GM18499 (cell line): ENCODE measurements around the gene TAF1B.

ENCODE experiments used
- ATAC-seq: cut with Tn5 transposase; IDR thresholded peaks from one replicate; pipeline ENCODE4 v1.9.1; 2021; ENCODE audit warnings: moderate number of reproducible peaks; ENCODE audit not compliant: insufficient read depth, unreplicated experiment

TAF1B gene

GRCh38 chr2:9807555-9808305 lies 35.5 kb upstream of the TAF1B start:
- ATAC-seq: no peak

- ATAC-seq: no peak
These were observed 34.8 kb upstream of the TAF1B start for GRCh38 chr2:9808334-9809063.

DNA sequence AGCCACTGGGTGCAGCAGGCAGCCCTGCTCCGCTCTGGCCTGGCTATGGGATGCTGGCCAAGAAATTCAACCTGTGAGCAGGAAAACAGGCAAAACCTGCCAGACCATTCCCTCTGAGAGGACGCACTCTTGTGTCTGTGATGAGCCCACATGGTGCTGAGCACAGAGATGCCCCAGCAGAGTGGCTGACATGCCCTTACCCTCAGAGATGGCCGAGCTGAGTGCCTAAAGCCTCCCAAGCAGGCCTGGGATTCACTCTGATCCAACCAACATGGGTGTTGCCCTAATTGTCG lies 34.3 kb upstream of the TAF1B start:
- ATAC-seq: no peak

DNA sequence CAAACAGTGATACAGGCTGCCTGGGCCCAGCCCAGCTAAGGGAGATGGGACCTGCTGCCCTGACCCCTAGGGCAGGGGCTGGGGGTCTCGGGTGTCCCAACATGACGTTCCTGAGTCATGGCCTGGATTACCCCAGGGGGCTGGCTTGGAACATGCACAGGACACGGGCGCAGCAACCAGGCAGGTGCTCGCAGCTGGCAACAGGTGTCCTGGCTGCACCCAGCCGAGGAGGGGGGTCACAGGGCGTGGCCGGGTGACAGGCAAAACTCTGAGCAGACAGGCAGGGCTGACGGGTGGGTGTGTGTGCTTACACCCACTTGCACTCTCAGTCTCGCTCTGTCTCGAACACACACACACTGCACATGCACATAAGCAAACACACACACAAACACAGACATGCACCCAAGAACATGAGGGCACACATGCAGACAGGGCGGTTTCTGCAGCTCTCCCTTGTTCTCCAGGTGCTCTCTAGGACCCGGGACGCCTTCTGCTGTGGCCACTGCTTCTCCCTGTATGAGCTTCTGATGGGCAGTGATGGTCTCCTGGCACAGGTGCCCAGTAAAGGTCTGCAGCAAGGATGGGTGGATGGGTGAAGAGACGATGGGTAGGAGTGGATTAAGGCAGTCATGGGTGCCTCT lies 33.7 kb upstream of the TAF1B start:
- ATAC-seq: no peak

DNA sequence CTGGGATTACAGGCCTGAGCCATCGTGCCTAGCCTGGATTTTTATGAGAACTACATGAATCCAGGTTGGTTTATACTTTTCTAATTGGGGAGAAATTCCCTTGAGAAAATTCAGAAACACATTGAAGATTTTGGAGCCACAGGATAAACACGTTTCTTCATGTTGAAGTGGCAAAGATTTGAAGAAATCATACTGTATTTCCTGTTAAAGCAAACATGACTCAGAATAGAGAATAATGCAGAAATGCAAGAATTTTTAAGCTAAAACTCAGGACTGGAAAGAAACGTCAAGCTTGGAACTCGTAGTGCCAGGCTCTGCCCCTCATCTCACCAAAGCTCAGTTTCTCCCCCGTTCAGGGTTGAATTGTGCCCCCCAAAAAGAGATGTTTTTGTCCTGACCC lies 32.1 kb upstream of the TAF1B start:
- no peak for ATAC-seq

DNA sequence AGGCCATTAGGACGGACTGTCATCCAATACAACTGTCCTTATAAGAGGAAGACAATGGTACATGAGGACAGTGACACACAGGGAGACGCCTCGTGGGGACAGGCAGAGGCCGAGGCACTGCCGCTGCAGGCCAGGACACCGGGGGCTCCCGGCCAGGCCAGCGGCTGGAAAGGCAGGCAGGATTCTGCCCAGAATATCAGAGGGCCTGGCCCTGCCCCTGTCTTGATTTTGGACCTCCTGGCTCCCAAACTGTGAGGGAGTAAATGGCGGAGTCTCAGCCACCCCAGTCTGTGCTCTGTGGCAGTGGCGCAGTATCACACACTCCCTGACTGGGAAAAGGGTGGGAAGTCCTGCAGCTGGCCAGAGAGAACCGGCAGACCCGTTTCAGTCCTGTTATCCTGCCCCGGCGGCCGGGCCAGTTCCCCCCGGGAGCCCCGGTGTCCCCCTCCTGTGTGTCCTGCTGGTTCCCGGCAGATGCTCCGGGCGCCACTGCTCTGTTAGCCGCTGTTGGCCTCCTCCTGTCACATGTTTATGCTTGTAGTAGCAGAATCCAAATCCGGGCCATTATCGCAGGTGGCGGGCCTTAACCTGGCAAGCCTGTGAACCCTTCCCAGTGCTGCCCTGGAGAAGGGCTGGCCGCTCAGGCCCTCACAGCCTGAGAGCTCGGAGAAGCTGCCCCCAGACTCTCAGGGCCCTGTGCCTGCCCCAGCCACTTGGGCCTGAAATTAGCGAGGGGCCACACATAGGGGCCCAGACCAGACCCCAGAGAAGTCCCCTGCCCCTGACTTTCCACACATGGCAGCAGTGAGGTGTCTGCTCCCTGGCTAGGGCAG lies 31.4 kb upstream of the TAF1B start:
- ATAC-seq: no peak

DNA sequence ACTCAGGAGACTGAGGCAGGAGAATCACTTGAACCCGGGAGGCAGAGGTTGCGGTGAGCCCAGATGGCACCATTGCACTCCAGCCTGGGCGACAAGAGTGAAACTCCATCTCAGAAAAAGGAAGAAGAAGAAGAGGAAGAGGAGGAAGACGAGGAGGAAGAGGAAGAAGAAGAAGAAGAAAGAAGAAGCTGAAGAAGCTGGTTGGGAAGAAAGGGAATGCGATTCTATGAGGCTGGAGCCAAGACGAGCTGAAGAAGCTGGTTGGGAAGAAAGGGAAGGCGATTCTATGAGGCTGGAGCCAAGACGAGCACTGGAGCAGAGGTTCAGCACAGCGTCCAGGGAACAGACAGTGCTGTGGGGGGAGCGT lies 30.3 kb upstream of the TAF1B start:
- ATAC-seq: no peak

- ATAC-seq: no peak
These were observed 29.8 kb upstream of the TAF1B start for GRCh38 chr2:9813312-9814128.

GRCh38 chr2:9814129-9814868 lies 29.0 kb upstream of the TAF1B start:
- no peak for ATAC-seq

- no peak for ATAC-seq
These were observed 28.2 kb upstream of the TAF1B start for GRCh38 chr2:9815076-9815475.

DNA sequence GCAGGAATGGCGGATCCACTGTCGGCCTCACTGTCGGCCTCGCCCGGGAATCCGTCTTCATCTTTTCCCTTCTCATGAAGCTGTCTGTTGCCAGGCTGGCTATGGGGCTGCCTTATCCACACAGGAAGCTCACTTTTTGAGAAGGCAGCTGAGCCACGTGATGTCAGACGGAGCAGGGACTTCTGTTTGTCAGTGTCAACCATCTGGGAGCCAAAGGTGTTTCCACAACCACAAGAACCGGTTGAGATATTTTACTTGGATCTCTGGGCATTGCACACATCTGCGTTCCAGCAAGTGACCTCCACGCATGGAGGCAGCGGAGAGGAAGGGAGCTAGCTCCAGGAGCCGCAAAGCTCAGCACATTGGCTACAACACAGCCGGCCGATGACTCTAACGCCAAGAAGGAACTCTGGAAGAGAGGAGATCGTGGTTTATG lies 27.4 kb upstream of the TAF1B start:
- no peak for ATAC-seq

GRCh38 chr2:9818097-9818496 lies 25.2 kb upstream of the TAF1B start:
- ATAC-seq: no peak

GRCh38 chr2:9819551-9819950 lies 23.7 kb upstream of the TAF1B start:
- no peak for ATAC-seq

DNA sequence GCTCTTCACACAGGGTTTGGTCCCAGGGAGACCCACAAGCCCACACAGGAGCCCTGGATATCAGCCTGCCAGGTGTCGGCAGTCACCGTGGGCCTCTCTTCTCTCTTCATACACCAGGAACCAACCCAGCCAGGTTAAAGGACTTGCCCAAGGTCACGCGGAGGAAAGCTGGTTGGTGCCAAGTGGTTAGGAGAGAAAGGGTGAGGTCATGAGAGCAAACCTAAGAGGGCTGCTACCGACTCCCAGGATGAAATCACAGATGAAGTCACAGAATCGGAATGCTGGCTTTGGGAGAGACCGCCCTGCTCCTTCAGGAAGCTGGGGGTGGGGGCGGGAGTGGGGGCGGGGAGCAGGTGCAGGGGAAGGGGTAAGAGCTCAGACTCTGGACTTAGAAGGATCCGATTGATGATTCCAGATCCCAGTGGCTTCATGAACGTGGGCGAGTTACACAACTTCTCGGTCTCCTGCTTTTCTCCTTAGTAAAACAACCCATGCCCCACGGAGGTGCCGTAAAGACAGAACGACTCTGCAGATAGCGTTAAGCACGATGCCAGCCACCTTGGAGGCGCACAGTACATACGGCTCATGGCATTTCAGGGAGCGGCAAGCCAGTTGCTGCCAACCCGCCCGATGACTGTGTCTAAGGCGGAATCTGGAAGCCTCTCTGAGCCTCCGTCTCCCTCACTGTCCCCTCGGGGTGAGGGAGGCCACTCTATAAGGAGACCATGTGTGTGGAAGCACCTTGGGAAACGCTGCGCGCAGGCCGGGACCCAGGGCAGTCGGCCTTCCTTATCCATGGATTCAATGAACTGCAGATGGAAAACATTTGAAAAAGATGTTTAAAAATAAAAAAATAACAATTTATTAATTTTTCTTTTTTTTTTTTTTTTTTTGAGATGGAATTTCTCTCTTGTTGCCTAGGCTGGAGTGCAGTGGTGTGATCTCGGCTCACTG lies 23.0 kb upstream of the TAF1B start:
- no peak for ATAC-seq

DNA sequence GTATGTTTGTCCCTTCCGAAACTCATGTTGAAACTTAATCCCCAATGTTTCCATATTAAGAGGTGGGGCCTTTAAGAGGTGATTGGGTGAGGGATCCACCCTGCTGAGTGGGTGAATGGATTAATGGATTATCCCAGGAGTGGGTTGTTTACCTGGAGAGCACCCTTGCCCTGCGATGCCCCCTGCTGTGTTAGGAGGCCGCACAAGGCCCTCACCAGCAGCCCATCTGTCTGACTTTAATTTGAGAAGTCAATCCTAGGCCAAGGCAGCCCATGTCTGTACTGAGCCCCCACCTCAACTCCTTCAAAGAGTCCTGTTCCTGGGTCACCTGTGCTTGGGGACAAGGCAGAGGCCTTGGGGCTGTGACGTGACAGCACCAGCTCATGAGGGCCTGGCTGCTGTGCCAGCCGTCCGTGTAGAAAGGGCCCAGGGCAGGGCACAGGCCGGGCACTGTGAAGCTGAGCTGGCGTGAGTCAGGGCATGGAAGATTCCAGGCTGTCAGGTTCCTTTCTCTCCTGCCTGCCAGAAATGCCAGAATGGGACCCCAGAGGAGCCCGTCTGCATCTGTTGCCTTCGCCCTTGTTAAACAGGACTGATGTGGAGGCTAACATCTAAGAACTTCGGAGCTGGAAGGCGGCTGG lies 21.3 kb upstream of the TAF1B start:
- ATAC-seq: no peak

- ATAC-seq: no peak
These were observed 18.8 kb upstream of the TAF1B start for GRCh38 chr2:9824441-9824840.

DNA sequence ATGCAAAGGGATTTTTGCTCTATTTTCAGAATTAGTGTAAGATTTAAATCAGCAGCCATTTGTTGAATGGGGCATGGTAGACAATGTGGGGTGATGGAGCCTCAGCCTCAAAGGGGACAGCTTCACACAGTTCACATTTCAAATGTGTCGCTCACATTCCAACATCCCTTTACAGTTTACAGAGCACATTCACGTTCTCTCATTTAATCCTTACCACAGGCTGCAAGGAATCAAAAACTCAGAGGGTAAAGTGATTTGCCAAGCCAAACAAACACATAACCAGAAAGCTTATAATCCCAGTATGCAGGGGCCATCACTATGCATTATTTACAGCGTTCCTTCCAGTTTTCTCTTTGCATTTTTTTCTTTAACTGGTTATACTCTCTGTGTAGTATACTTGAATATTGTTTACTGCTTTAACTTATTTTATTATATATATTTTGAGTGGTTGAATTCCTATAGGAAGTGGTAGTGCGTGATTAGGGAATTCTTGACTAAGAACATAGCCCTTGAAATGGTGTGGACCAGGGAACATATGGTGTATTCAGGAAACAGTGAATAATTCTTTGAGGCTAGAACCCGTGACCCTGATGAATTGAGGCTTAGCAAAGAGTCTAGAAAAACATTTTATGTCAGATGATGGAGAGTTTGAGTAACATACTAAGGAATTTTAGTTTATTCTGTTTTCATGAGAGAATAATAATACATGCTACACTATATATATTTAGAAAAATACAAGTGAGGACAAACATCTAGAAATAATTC lies 18.1 kb upstream of the TAF1B start:
- no peak for ATAC-seq
